Astrocyte (in vitro differentiated cells and primary cell): ENCODE data around the gene WDR12. TPM values are rescaled to one million over a fixed set of nuclear protein-coding genes. Genes with fewer than 3 reads are reported as not detected.
"Not testable (repeated sequence)": the region's sequence is repeated elsewhere in the genome, so short reads cannot be mapped to it uniquely, and the experiment has no call there.

Experiments
- DNase-seq: peaks from one replicate; pipeline ENCODE4 v3.0.0-alpha.2; 2010; ENCODE audit warnings: low read depth
- FAIRE-seq: peaks from 2 replicates; lab custom pipeline; 2011; peaks lifted over from hg19 to GRCh38; lab: Jason Lieb, UNC
- H2AFZ ChIP-seq: 2 replicates; pipeline ENCODE4 v1.6.0; 2012; ENCODE audit warnings: low read depth, low read length, inconsistent platforms
- H3K27ac ChIP-seq: 2 replicates; pipeline ENCODE4 v1.5.1; 2011; ENCODE audit warnings: low read depth, low read length, inconsistent platforms
- H3K27me3 ChIP-seq: 2 replicates; pipeline ENCODE4 v1.6.0; 2011; ENCODE audit warnings: low read length, inconsistent platforms; ENCODE audit not compliant: insufficient read depth
- H3K36me3 ChIP-seq: 2 replicates; pipeline ENCODE4 v1.5.1; 2011; ENCODE audit warnings: low read length, inconsistent platforms; ENCODE audit not compliant: insufficient read depth
- H3K4me1 ChIP-seq: 2 replicates; pipeline ENCODE4 v1.5.1; 2011; ENCODE audit warnings: low read length, inconsistent platforms; ENCODE audit not compliant: insufficient read depth
- H3K4me2 ChIP-seq: 2 replicates; pipeline ENCODE4 v1.6.0; 2012; ENCODE audit warnings: low read length, inconsistent platforms
- H3K4me3 ChIP-seq: 2 replicates; pipeline ENCODE4 v1.5.1; 2011; ENCODE audit warnings: low read depth, mild to moderate bottlenecking, low read length, inconsistent platforms; ENCODE audit not compliant: insufficient read depth
- H3K79me2 ChIP-seq: 2 replicates; pipeline ENCODE4 v1.6.0; 2012; ENCODE audit warnings: mild to moderate bottlenecking, low read length, inconsistent platforms; ENCODE audit not compliant: insufficient read depth
- H3K9ac ChIP-seq: 2 replicates; pipeline ENCODE4 v1.6.0; 2012; ENCODE audit warnings: mild to moderate bottlenecking, low read length, inconsistent platforms
- H3K9me3 ChIP-seq: 2 replicates; pipeline ENCODE4 v1.5.1; 2012; ENCODE audit warnings: low read depth, mild to moderate bottlenecking, low read length, inconsistent platforms; ENCODE audit not compliant: insufficient read depth
- H4K20me1 ChIP-seq: 2 replicates; pipeline ENCODE4 v1.6.0; 2012; ENCODE audit warnings: low read length, inconsistent platforms; ENCODE audit not compliant: insufficient read depth
- H3K27ac Mint-ChIP-seq: one replicate; pipeline ENCODE4 v1.8.0; 2021; ENCODE audit warnings: mild to moderate bottlenecking, mixed read lengths; ENCODE audit not compliant: unreplicated experiment
- H3K27me3 Mint-ChIP-seq: one replicate; pipeline ENCODE4 v1.8.0; 2021; ENCODE audit warnings: low read depth, mixed read lengths; ENCODE audit not compliant: unreplicated experiment
- H3K36me3 Mint-ChIP-seq: one replicate; pipeline ENCODE4 v1.8.0; 2021; ENCODE audit warnings: low read depth, mixed read lengths; ENCODE audit not compliant: unreplicated experiment
- H3K4me1 Mint-ChIP-seq: one replicate; pipeline ENCODE4 v1.8.0; 2021; ENCODE audit warnings: low read depth, mixed read lengths; ENCODE audit not compliant: unreplicated experiment
- H3K4me3 Mint-ChIP-seq: one replicate; pipeline ENCODE4 v1.8.0; 2021; ENCODE audit warnings: mild to moderate bottlenecking, moderate library complexity, mixed read lengths; ENCODE audit not compliant: unreplicated experiment
- H3K9me3 Mint-ChIP-seq: one replicate; pipeline ENCODE4 v1.8.0; 2021; ENCODE audit warnings: mild to moderate bottlenecking, mixed read lengths; ENCODE audit not compliant: unreplicated experiment
- EZH2 ChIP-seq: IDR thresholded peaks from 2 replicates; pipeline ENCODE4 v1.6.1; 2012; ENCODE audit warnings: mild to moderate bottlenecking, low read length, inconsistent platforms; ENCODE audit not compliant: insufficient read depth
- total RNA-seq: library from RNA; stranded (reverse); gene quantifications from 2 replicates; pipeline ENCODE4 v1.2.1, GENCODE V29; 2021
- TF ChIP-seq, protein P1 (sequence below): IDR thresholded peaks from 2 replicates; pipeline ENCODE4 v1.5.1; 2011; ENCODE audit warnings: low read depth, mild to moderate bottlenecking, inconsistent platforms, low read length, moderate library complexity; ENCODE audit not compliant: insufficient read depth

The WDR12 gene
- total RNA-seq, 1 donor from 2014 or later: 60.6 TPM

GRCh38 chr2:202911203-202911511 is 316 bp downstream of the WDR12 start:
- no peaks in the 10 kb centered on the region for H3K36me3 ChIP-seq

DNA sequence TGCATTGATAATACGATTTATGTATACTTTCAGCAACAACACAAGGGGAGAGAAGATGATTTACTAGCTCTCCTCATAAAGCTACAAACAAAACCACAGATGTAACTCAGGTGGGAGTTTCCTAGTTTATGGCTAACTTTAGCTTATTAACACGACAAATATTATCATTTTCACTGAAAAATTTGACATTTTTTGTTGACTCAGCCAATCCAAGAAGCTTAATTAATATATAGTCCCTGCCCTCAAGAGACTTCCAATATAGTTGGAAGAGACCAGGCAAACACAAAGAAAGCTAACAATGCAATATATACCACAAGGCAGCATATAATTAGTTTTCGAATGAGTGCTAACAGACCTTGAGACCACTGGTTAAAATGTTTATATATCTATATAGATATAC is 775 bp downstream of the WDR12 start:
- Histone ChIP-seq H3K9me3 (no peaks in the 10 kb centered on the region), H2AFZ (no peak overlapping the region), H3K4me1 (no peaks in the 10 kb centered on the region), H4K20me1 (peaks cover 3% of the 10 kb centered on the region), H3K4me2 (peak overlapping the region; percentile 93), H3K27ac (no peak overlapping the region), H3K36me3 (no peaks in the 10 kb centered on the region), H3K27me3 (no peaks in the 10 kb centered on the region), H3K4me3 (peak overlapping the region; percentile 100), H3K9ac (peak overlapping the region; percentile 99), H3K79me2 (peaks cover 50% of the 10 kb centered on the region)
- peaks cover 8% of the 10 kb centered on the region for H3K4me1 Mint-ChIP-seq
- no peak for FAIRE-seq
- H3K27me3 Mint-ChIP-seq: no peaks in the 10 kb centered on the region
- no peaks in the 10 kb centered on the region for H3K9me3 Mint-ChIP-seq
- H3K4me3 Mint-ChIP-seq: peak overlapping the region; percentile 99
- H3K36me3 Mint-ChIP-seq: peaks cover 4% of the 10 kb centered on the region
- TF ChIP-seq, protein P1, sequence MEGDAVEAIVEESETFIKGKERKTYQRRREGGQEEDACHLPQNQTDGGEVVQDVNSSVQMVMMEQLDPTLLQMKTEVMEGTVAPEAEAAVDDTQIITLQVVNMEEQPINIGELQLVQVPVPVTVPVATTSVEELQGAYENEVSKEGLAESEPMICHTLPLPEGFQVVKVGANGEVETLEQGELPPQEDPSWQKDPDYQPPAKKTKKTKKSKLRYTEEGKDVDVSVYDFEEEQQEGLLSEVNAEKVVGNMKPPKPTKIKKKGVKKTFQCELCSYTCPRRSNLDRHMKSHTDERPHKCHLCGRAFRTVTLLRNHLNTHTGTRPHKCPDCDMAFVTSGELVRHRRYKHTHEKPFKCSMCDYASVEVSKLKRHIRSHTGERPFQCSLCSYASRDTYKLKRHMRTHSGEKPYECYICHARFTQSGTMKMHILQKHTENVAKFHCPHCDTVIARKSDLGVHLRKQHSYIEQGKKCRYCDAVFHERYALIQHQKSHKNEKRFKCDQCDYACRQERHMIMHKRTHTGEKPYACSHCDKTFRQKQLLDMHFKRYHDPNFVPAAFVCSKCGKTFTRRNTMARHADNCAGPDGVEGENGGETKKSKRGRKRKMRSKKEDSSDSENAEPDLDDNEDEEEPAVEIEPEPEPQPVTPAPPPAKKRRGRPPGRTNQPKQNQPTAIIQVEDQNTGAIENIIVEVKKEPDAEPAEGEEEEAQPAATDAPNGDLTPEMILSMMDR: no peak
- no peak for TF ChIP-seq EZH2
- no peak for DNase-seq
- no peak overlapping the region for H3K27ac Mint-ChIP-seq

More at GRCh38 chr2:202911203-202911511, 316 bp downstream of the WDR12 start:
- H3K79me2 ChIP-seq: peaks cover 46% of the 10 kb centered on the region
- Mint-ChIP-seq H3K9me3 (no peaks in the 10 kb centered on the region), H3K4me1 (peaks cover 8% of the 10 kb centered on the region), H3K36me3 (peaks cover 2% of the 10 kb centered on the region), H3K4me3 (peak overlapping the region; percentile 99), H3K27ac (peak overlapping the region; percentile 83), H3K27me3 (no peaks in the 10 kb centered on the region)
- H3K4me2 ChIP-seq: peak overlapping the region; percentile 93
- no peak for FAIRE-seq
- DNase-seq: no peak
- no peaks in the 10 kb centered on the region for H3K27me3 ChIP-seq
- TF ChIP-seq, protein P1: no peak
- TF ChIP-seq EZH2: no peak
- H3K9me3 ChIP-seq: no peaks in the 10 kb centered on the region
- peak overlapping the region; percentile 95 for H2AFZ ChIP-seq
- H4K20me1 ChIP-seq: peaks cover 3% of the 10 kb centered on the region
- no peaks in the 10 kb centered on the region for H3K4me1 ChIP-seq
- peak overlapping the region; percentile 95 for H3K27ac ChIP-seq
- H3K4me3 ChIP-seq: peak overlapping the region; percentile 100
- H3K9ac ChIP-seq: peak overlapping the region; percentile 99

DNA sequence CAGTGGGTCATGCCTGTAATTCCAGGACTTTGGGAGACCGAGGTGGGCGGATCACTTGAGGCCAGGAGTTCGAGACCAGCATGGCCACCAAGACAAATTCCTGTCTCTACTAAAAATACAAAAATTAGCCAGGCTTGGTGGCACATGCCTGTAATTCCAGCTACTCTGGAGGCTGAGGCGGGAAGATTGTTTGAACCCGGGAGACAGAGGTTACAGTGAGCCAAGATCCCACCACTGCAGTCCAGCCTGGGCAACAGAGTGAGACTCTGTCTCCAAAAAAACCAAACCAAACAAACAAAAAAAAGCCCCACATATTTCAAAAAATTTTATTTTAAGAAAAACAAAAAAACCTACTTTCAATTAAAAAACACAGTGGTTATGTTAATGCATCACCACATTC is 1.2 kb downstream of the WDR12 start:
- H3K4me1 Mint-ChIP-seq, H4K20me1 ChIP-seq, H3K9me3 Mint-ChIP-seq, H3K27me3 Mint-ChIP-seq, H3K4me1 ChIP-seq, H3K36me3 ChIP-seq, H2AFZ ChIP-seq, FAIRE-seq, H3K36me3 Mint-ChIP-seq, H3K27ac Mint-ChIP-seq, H3K9me3 ChIP-seq, H3K27ac ChIP-seq, DNase-seq, H3K27me3 ChIP-seq: not testable (repeated sequence)
- H3K79me2 ChIP-seq: peaks cover 55% of the 10 kb centered on the region
- peak overlapping the region; percentile 99 for H3K4me3 Mint-ChIP-seq
- peak overlapping the region; percentile 93 for H3K4me2 ChIP-seq
- peak overlapping the region; percentile 99 for H3K9ac ChIP-seq
- H3K4me3 ChIP-seq: peak overlapping the region; percentile 100
